AG09319 (cell line): Measurements from ENCODE around the gene FALEC.

ENCODE experiments used
- DNase-seq: peaks from one replicate; pipeline ENCODE4 v3.0.0-alpha.2; 2010; ENCODE audit warnings: low read depth; ENCODE audit errors: extremely low read depth
- CTCF ChIP-seq: IDR thresholded peaks from 2 replicates; pipeline ENCODE4 v1.5.1; 2011; ENCODE audit warnings: low read depth, mild to moderate bottlenecking, inconsistent platforms, low read length, moderate library complexity

FALEC gene

GRCh38 chr1:150555971-150556865 is 40.7 kb downstream of the FALEC start:
- TF ChIP-seq CTCF: no peak
- no peak for DNase-seq

- no peak for TF ChIP-seq CTCF
- DNase-seq: no peak
These were observed 41.6 kb downstream of the FALEC start for GRCh38 chr1:150557065-150557600.

GRCh38 chr1:150557813-150558212 is 42.3 kb downstream of the FALEC start:
- TF ChIP-seq CTCF: no peak
- no peak for DNase-seq

- TF ChIP-seq CTCF: no peak
- no peak for DNase-seq
These were observed 42.8 kb downstream of the FALEC start for GRCh38 chr1:150558303-150558704.

- no peak for TF ChIP-seq CTCF
- no peak for DNase-seq
These were observed 43.5 kb downstream of the FALEC start for GRCh38 chr1:150558761-150559655.

GRCh38 chr1:150559656-150560010 is 44.1 kb downstream of the FALEC start:
- no peak for DNase-seq
- no peak for TF ChIP-seq CTCF

- TF ChIP-seq CTCF: peak; percentile 91
- DNase-seq: no peak
These were observed 44.5 kb downstream of the FALEC start for GRCh38 chr1:150560011-150560438.
